ENCODE measurements around the gene SPEN. TPM values are rescaled to one million over a fixed set of nuclear protein-coding genes. Genes with fewer than 3 reads are reported as not detected.
A peak's percentile ranks its signal among the peaks of the same experiment; 100 is the strongest.

Gene SPEN
- total and polyA plus RNA-seq, 2 of the 13 experiments (the other 11 are each of a cell fraction or from before 2014, with no cell fraction given): 4.8 to 14.0 TPM

- TF ChIP-seq, protein P1, sequence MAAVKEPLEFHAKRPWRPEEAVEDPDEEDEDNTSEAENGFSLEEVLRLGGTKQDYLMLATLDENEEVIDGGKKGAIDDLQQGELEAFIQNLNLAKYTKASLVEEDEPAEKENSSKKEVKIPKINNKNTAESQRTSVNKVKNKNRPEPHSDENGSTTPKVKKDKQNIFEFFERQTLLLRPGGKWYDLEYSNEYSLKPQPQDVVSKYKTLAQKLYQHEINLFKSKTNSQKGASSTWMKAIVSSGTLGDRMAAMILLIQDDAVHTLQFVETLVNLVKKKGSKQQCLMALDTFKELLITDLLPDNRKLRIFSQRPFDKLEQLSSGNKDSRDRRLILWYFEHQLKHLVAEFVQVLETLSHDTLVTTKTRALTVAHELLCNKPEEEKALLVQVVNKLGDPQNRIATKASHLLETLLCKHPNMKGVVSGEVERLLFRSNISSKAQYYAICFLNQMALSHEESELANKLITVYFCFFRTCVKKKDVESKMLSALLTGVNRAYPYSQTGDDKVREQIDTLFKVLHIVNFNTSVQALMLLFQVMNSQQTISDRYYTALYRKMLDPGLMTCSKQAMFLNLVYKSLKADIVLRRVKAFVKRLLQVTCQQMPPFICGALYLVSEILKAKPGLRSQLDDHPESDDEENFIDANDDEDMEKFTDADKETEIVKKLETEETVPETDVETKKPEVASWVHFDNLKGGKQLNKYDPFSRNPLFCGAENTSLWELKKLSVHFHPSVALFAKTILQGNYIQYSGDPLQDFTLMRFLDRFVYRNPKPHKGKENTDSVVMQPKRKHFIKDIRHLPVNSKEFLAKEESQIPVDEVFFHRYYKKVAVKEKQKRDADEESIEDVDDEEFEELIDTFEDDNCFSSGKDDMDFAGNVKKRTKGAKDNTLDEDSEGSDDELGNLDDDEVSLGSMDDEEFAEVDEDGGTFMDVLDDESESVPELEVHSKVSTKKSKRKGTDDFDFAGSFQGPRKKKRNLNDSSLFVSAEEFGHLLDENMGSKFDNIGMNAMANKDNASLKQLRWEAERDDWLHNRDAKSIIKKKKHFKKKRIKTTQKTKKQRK (IDR thresholded peaks at IDR 0.05; ENCODE audit: low read length): no peak
- TF ChIP-seq SOX6 (IDR thresholded peaks at IDR 0.05) (no peak), SOX6 (CRISPR knock-in tag; IDR thresholded peaks at IDR 0.05) (no peak), POLR2A (IDR thresholded peaks at IDR 0.05; ENCODE audit: insufficient read depth in 1 of 2, low read depth in 2 of 2, low read length in 2 of 2) (0 out of 4 replicates have a peak, but pooled peaks of 1 of the 2 experiments have one; percentile 26)
These were observed 93.7 kb downstream of the SPEN start (continued) for GRCh38 chr1:15941044-15941840.

- ChIA-PET POLR2A (no interaction called here), CTCF (ENCODE audit: low intra/inter-chr PET ratio, low total read pairs) (no interaction called here)
- peak; percentile 32 for TF ChIP-seq AGO2 (optimal IDR thresholded peaks at IDR 0.05; ENCODE audit: low read depth, low read length)
- TF ChIP-seq ZNF674 (CRISPR knock-in tag; IDR thresholded peaks at IDR 0.05; ENCODE audit: low read depth): no peak
- Histone ChIP-seq H3K4me3 (replicated peaks in 1 of 3; ENCODE audit: insufficient read depth in 1 of 3, low read depth in 2 of 3, low read length in 3 of 3) (no peak overlapping the region), H2AFZ (ENCODE audit: low read length) (no peak overlapping the region), H3K27ac (ENCODE audit: extremely low read length, insufficient read depth, low read length) (no peak overlapping the region), H3K79me2 (ENCODE audit: insufficient read depth, low read length) (no peaks in the 10 kb centered on the region), H3K4me1 (ENCODE audit: insufficient read depth, low read length) (peaks cover 26% of the 10 kb centered on the region), H4K20me1 (ENCODE audit: insufficient read depth, low read length) (peaks cover 7% of the 10 kb centered on the region; the same call in 1 of the 2 replicates), H3K27me3 (ENCODE audit: control insufficient read depth in 1 of 2, insufficient read depth in 2 of 2, low read length in 2 of 2) (no peaks in the 10 kb centered on the region), H3K9me3 (ENCODE audit: low read length) (no peaks in the 10 kb centered on the region), H3K9ac (ENCODE audit: insufficient read depth, low read depth, low read length) (no peak overlapping the region), H3K4me2 (ENCODE audit: low read depth, low read length) (no peak overlapping the region), H3K36me3 (replicated peaks in 1 of 2; ENCODE audit: control insufficient read depth in 1 of 2, insufficient read depth in 2 of 2, low read length in 2 of 2) (peaks cover 38 to 74% of the 10 kb centered on the region in 2 experiments; a peak in 4 of 5 replicates)
- in situ Hi-C loops (cut with HindIII; ENCODE audit: extremely low pct_ligation_motif_present, low pct_unique_long_range_greater_than_20kb): no loop called here
- 100% methylated on average over 11 of the region's 32 CpGs for WGBS (ENCODE audit: low lambda C conversion rate)
- intact Hi-C loops (cut with micrococcal nuclease; ENCODE audit: unreplicated experiment): no loop called here
- no TSS peak for BruUV-seq (replicated peaks)
- ATAC-seq: no peak
- DNase-seq (ENCODE audit: low spot score): no peak
- no peak for FAIRE-seq
These were observed 94.6 kb downstream of the SPEN start for GRCh38 chr1:15941899-15942660.
